Small intestine (tissue), 7 donors: Measurements from ENCODE around the gene BACH2. TPM values are rescaled to one million over a fixed set of nuclear protein-coding genes. Genes with fewer than 3 reads are reported as not detected.

Experiments used
- DNase-seq, 2 donors: peaks; one replicate each; pipeline versions ENCODE4 v3.0.0 to v3.0.0-alpha.2; 2013
- FAIRE-seq: peaks from 2 replicates; lab custom pipeline; 2012; peaks lifted over from hg19 to GRCh38; lab: Jason Lieb, UNC
- H3K27ac ChIP-seq, 3 donors: one replicate each; pipeline ENCODE4 v1.5.1; 2013; ENCODE audit warnings: low read length in 2 of 3, mild to moderate bottlenecking in 2 of 3, control low read depth in 1 of 3, inconsistent platforms in 1 of 3, low read depth in 1 of 3, moderate library complexity in 1 of 3
- H3K27me3 ChIP-seq, 3 donors: one replicate each; pipeline ENCODE4 v1.6.1; 2013; ENCODE audit warnings: low read length in 3 of 3, inconsistent platforms in 1 of 3; ENCODE audit not compliant: control insufficient read depth in 3 of 3, insufficient read depth in 3 of 3
- H3K36me3 ChIP-seq, 3 donors: one replicate each; pipeline ENCODE4 v1.6.1; 2013; ENCODE audit warnings: low read length in 3 of 3, inconsistent platforms in 1 of 3, low read depth in 1 of 3, mild to moderate bottlenecking in 1 of 3, moderate library complexity in 1 of 3; ENCODE audit not compliant: control insufficient read depth in 3 of 3, insufficient read depth in 2 of 3
- H3K4me1 ChIP-seq, 3 donors: one replicate each; pipeline ENCODE4 v1.6.1; 2013; ENCODE audit warnings: low read length in 2 of 3, inconsistent platforms in 1 of 3, low read depth in 1 of 3, mild to moderate bottlenecking in 1 of 3, moderate library complexity in 1 of 3; ENCODE audit not compliant: control insufficient read depth in 3 of 3, insufficient read depth in 2 of 3
- H3K4me3 ChIP-seq, 3 donors: one replicate each; pipeline ENCODE4 v1.5.1; 2013; ENCODE audit warnings: low read length in 3 of 3, control low read depth in 1 of 3, inconsistent platforms in 1 of 3, low read depth in 1 of 3, mild to moderate bottlenecking in 1 of 3, moderate library complexity in 1 of 3
- H3K9me3 ChIP-seq, 2 donors: one replicate each; pipeline ENCODE4 v1.6.1; 2013; ENCODE audit warnings: low read depth in 1 of 2, low read length in 1 of 2; ENCODE audit not compliant: control insufficient read depth in 2 of 2, insufficient read depth in 1 of 2
- WGBS, 3 donors: extraction: QIAGEN DNeasy Blood & Tissue Kit; methylation state at CpG; one replicate each; pipeline ENCODE4 v1.1.7; 2013; 5-methylcytosine and 5-hydroxymethylcytosine counted together
- polyA plus RNA-seq, 4 donors: library from polyadenylated mRNA; stranded (reverse) in 3 of 4; unstranded in 1 of 4; fragments of 200-250 nt in 3 of 4; fragments of 120-200 nt in 1 of 4; gene quantifications; one replicate each; pipeline versions ENCODE4 v1.2.1 to v1.2.3, GENCODE V29; 2013
- donor health status: healthy with polysubstance abuse.
- donor health status: control.
- donor health status: control.
- donor health status: Bipolar disorder and iron deficiency.
- donor health status: healthy.

Gene BACH2
- polyA plus RNA-seq, 4 donors: under 0.01 to 1.4 (median 0.67) TPM; not detected in 1

DNA sequence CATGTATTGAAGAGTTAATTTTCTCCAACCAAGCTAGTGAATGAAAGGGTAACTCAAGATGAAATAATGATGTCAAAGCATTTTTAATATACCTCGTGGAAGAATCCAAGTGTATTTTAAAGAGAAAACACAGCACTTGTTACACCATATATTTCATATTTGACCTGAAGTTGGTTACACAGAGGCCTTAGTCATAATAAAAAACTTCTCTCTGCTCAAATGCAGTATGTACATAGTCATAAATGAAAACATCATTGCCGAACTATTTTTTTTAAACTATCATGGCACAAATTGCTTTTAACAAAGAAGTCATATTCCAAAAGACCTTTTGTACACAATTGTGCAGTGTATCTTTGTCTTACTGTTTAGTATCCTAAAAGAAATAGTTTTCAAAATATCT, 43.0 kb downstream of the BACH2 start:
- H3K9me3 ChIP-seq: no peaks in the 10 kb centered on the region
- H3K27ac ChIP-seq: no peak overlapping the region
- no peak overlapping the region for H3K4me3 ChIP-seq
- H3K27me3 ChIP-seq: no peaks in the 10 kb centered on the region
- H3K4me1 ChIP-seq: no peaks in the 10 kb centered on the region
- DNase-seq (no peak), FAIRE-seq (no peak)
- 62 to 77% (median 63%) methylated on average over 2 of the region's 2 CpGs for WGBS, 3 donors
- no peaks in the 10 kb centered on the region for H3K36me3 ChIP-seq

- no peak for FAIRE-seq
- H3K9me3 ChIP-seq: no peaks in the 10 kb centered on the region
- H3K36me3 ChIP-seq: peaks cover 0 to 2% (median 0%) of the 10 kb centered on the region in 3 donors
- H3K27ac ChIP-seq: no peak overlapping the region
- no peaks in the 10 kb centered on the region for H3K4me1 ChIP-seq
- no peak overlapping the region for H3K4me3 ChIP-seq
- no peaks in the 10 kb centered on the region for H3K27me3 ChIP-seq
- no peak for DNase-seq
- WGBS, 3 donors: 68 to 71% (median 71%) methylated on average over 4 of the region's 4 CpGs
Measured at GRCh38 chr6:90251295-90251992, 45.2 kb downstream of the BACH2 start.

DNA sequence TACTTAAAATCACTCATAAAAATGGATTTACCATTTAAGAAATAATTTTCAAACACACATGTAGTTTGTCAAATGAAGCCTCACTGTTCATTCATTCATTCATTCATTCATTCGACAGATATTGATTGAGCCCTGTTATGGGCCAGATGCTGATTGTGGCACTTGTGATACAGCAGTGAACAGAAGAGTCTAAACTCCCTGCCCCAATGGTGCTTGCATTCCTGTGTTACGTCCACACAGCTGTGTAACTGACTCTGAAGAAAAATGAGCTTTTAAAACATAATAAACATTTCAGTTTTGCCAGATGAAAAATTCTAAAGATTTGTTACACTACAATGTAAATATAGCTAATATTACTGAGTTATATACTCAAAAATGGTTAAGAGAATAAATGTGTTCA, 46.2 kb downstream of the BACH2 start:
- Histone ChIP-seq H3K27me3 (no peaks in the 10 kb centered on the region), H3K4me3 (no peak overlapping the region), H3K4me1 (no peaks in the 10 kb centered on the region), H3K36me3 (peaks cover 0 to 2% (median 0%) of the 10 kb centered on the region in 3 donors), H3K9me3 (no peaks in the 10 kb centered on the region), H3K27ac (no peak overlapping the region)
- WGBS, 3 donors: 71 to 85% (median 80%) methylated on average over 2 of the region's 2 CpGs
- DNase-seq (no peak), FAIRE-seq (no peak)

GRCh38 chr6:90249458-90249857, 47.2 kb downstream of the BACH2 start:
- Histone ChIP-seq H3K4me3 (no peak overlapping the region), H3K27me3 (no peaks in the 10 kb centered on the region), H3K9me3 (no peaks in the 10 kb centered on the region), H3K27ac (no peak overlapping the region), H3K36me3 (peaks cover 0 to 2% (median 0%) of the 10 kb centered on the region in 3 donors), H3K4me1 (no peaks in the 10 kb centered on the region)
- FAIRE-seq (no peak), DNase-seq (no peak)
- WGBS, 3 donors: 86 to 93% (median 91%) methylated on average over 8 of the region's 8 CpGs

GRCh38 chr6:90249034-90249433, 47.6 kb downstream of the BACH2 start:
- Histone ChIP-seq H3K27ac (no peak overlapping the region), H3K4me1 (no peaks in the 10 kb centered on the region), H3K4me3 (no peak overlapping the region), H3K27me3 (no peaks in the 10 kb centered on the region), H3K9me3 (no peaks in the 10 kb centered on the region), H3K36me3 (peaks cover 0 to 2% (median 0%) of the 10 kb centered on the region in 3 donors)
- no peak for FAIRE-seq
- DNase-seq: no peak

GRCh38 chr6:90247262-90247661, 49.4 kb downstream of the BACH2 start:
- Histone ChIP-seq H3K27me3 (no peaks in the 10 kb centered on the region), H3K36me3 (peaks cover 0 to 2% (median 0%) of the 10 kb centered on the region in 3 donors), H3K4me1 (no peaks in the 10 kb centered on the region), H3K27ac (no peak overlapping the region), H3K9me3 (no peaks in the 10 kb centered on the region), H3K4me3 (no peak overlapping the region)
- FAIRE-seq (no peak), DNase-seq (no peak)

GRCh38 chr6:90241229-90241880, 55.3 kb downstream of the BACH2 start:
- WGBS, 3 donors: 41 to 55% (median 42%) methylated on average over 3 of the region's 3 CpGs
- FAIRE-seq: no peak
- H3K4me3 ChIP-seq: no peak overlapping the region
- H3K4me1 ChIP-seq: peaks cover 0 to 2% (median 0%) of the 10 kb centered on the region in 3 donors
- H3K9me3 ChIP-seq: no peaks in the 10 kb centered on the region
- H3K27me3 ChIP-seq: no peaks in the 10 kb centered on the region
- no peak overlapping the region for H3K27ac ChIP-seq
- H3K36me3 ChIP-seq: no peaks in the 10 kb centered on the region
- DNase-seq: no peak

GRCh38 chr6:90238496-90239266, 58.0 kb downstream of the BACH2 start:
- 38 to 60% (median 39%) methylated on average over 5 of the region's 5 CpGs for WGBS, 3 donors
- peaks cover 0 to 2% (median 0%) of the 10 kb centered on the region in 3 donors for H3K4me1 ChIP-seq
- no peak overlapping the region for H3K4me3 ChIP-seq
- DNase-seq (no peak), FAIRE-seq (no peak)
- H3K36me3 ChIP-seq: no peaks in the 10 kb centered on the region
- H3K9me3 ChIP-seq: no peaks in the 10 kb centered on the region
- H3K27me3 ChIP-seq: no peaks in the 10 kb centered on the region
- no peak overlapping the region for H3K27ac ChIP-seq
